Lung (tissue), 12 donors: ENCODE measurements around the gene AHNAK. TPM values are rescaled to one million over a fixed set of nuclear protein-coding genes. Genes with fewer than 3 reads are reported as not detected.

Experiments
- ATAC-seq: fragments of 200-7000 bp; cut with Tn5 transposase; one replicate; pipeline ENCODE4 v1.9.1; 2020; ENCODE audit warnings: moderate number of reproducible peaks; ENCODE audit not compliant: insufficient read depth, low FRiP score
- DNase-seq, 3 donors: peaks; one replicate each; pipeline ENCODE4 v3.0.0-alpha.2; 2013 to 2017
- H3K27ac ChIP-seq, 2 donors: one replicate each; pipeline ENCODE4 v1.5.1; 2013; ENCODE audit warnings: mild to moderate bottlenecking in 2 of 2, moderate library complexity in 2 of 2, control low read depth in 1 of 2, inconsistent platforms in 1 of 2, low read depth in 1 of 2, low read length in 1 of 2
- H3K27me3 ChIP-seq, 3 donors: one replicate each; pipeline ENCODE4 v1.5.1; 2013; ENCODE audit warnings: low read length in 2 of 3; ENCODE audit not compliant: control insufficient read depth in 3 of 3, insufficient read depth in 3 of 3
- H3K36me3 ChIP-seq, 4 donors: one replicate each; pipeline ENCODE4 v1.5.1; 2013; ENCODE audit warnings: low read length in 4 of 4, mild to moderate bottlenecking in 1 of 4, moderate library complexity in 1 of 4; ENCODE audit not compliant: control insufficient read depth in 4 of 4, insufficient read depth in 4 of 4
- H3K4me1 ChIP-seq, 5 donors: one replicate each; pipeline ENCODE4 v1.5.1; 2013; ENCODE audit warnings: low read length in 5 of 5, mild to moderate bottlenecking in 2 of 5, moderate library complexity in 1 of 5; ENCODE audit not compliant: control insufficient read depth in 5 of 5, insufficient read depth in 5 of 5
- H3K4me3 ChIP-seq: one replicate; pipeline ENCODE4 v1.5.1; 2013; ENCODE audit warnings: mild to moderate bottlenecking, control low read depth, moderate library complexity
- H3K9ac ChIP-seq, 2 donors: one replicate each; pipeline ENCODE4 v1.5.1; 2013; ENCODE audit warnings: low read length in 2 of 2, control low read depth in 1 of 2; ENCODE audit not compliant: insufficient read depth in 1 of 2
- H3K9me3 ChIP-seq, 4 donors: one replicate each; pipeline ENCODE4 v1.5.1; 2013; ENCODE audit warnings: low read length in 3 of 4, mild to moderate bottlenecking in 1 of 4, moderate library complexity in 1 of 4; ENCODE audit not compliant: control insufficient read depth in 4 of 4, insufficient read depth in 3 of 4
- CTCF ChIP-seq: IDR thresholded peaks from 2 replicates; pipeline ENCODE4 v1.5.1; 2012; ENCODE audit warnings: mild to moderate bottlenecking; ENCODE audit errors: control extremely low read depth, extremely low read depth
- WGBS, 2 donors: extraction: QIAGEN DNeasy Blood & Tissue Kit; methylation state at CpG; one replicate each; pipeline ENCODE4 v1.1.7; 2013; 5-methylcytosine and 5-hydroxymethylcytosine counted together
- polyA plus RNA-seq, 2 donors: library from polyadenylated mRNA; stranded (reverse); fragments of 200-250 nt; gene quantifications; one replicate each; pipeline ENCODE4 v1.2.1, GENCODE V29; 2013
- total RNA-seq, 2 donors: library from RNA; depleted of rRNA in 1 of 2; stranded (reverse); fragments of >200 nt in 1 of 2; gene quantifications; one replicate each; pipeline ENCODE4 v1.2.1, GENCODE V29; 2014 to 2021
- donor health status: control.
- donor health status: control.
- donor health status: Bipolar disorder and iron deficiency.
- donor health status: healthy.
- donor health status: DM: yes; HTN: yes; CAD: no.

The AHNAK gene
- total and polyA plus RNA-seq, 4 donors = 66.5 to 707 (median 238) TPM

GRCh38 chr11:62423012-62423411, 123.6 kb downstream of the AHNAK start:
- Histone ChIP-seq H3K4me1 (peaks cover 0 to 47% (median 21%) of the 10 kb centered on the region in 5 donors), H3K27ac (no peak overlapping the region), H3K36me3 (no peaks in the 10 kb centered on the region), H3K27me3 (no peaks in the 10 kb centered on the region), H3K4me3 (no peak overlapping the region), H3K9me3 (no peaks in the 10 kb centered on the region), H3K9ac (no peak overlapping the region)
- TF ChIP-seq CTCF = no peak
- peak in 1 of 3 donors; percentile 16 for DNase-seq
- ATAC-seq = no peak
- 78 to 80% methylated on average over 4 of the region's 4 CpGs for WGBS, 2 donors

GRCh38 chr11:62421996-62422395, 124.6 kb downstream of the AHNAK start:
- ATAC-seq (no peak), DNase-seq (peak in 1 of 3 donors; percentile 66)
- TF ChIP-seq CTCF = no peak
- Histone ChIP-seq H3K4me1 (peaks cover 0 to 49% (median 23%) of the 10 kb centered on the region in 5 donors), H3K9me3 (no peaks in the 10 kb centered on the region), H3K27ac (no peak overlapping the region), H3K9ac (no peak overlapping the region), H3K4me3 (no peak overlapping the region), H3K36me3 (no peaks in the 10 kb centered on the region), H3K27me3 (no peaks in the 10 kb centered on the region)
- WGBS, 2 donors = 86 to 91% methylated on average over 7 of the region's 7 CpGs

GRCh38 chr11:62420882-62421281, 125.7 kb downstream of the AHNAK start:
- H3K36me3 ChIP-seq = no peaks in the 10 kb centered on the region
- 97 to 98% methylated on average over 3 of the region's 3 CpGs for WGBS, 2 donors
- no peak for DNase-seq

More at GRCh38 chr11:62420882-62421281, 125.7 kb downstream of the AHNAK start:
- no peak for ATAC-seq
- no peaks in the 10 kb centered on the region for H3K27me3 ChIP-seq
- H3K4me1 ChIP-seq = peaks cover 0 to 56% (median 24%) of the 10 kb centered on the region in 5 donors
- no peak overlapping the region for H3K27ac ChIP-seq
- no peak overlapping the region for H3K4me3 ChIP-seq
- H3K9ac ChIP-seq = peak overlapping the region in 1 of 2 donors; percentile 9
- no peak for TF ChIP-seq CTCF
- no peaks in the 10 kb centered on the region for H3K9me3 ChIP-seq
